Activated naive CD4-positive, alpha-beta T cell treated with anti-CD3 and anti-CD28 coated beads, Interleukin-2, amount 50 U/mL, for 24 hours (primary cell): ENCODE measurements around the gene DOCK2.

ENCODE experiments used
- H3K27ac Mint-ChIP-seq: one replicate; pipeline ENCODE4 v1.8.0; 2021; ENCODE audit warnings: mild to moderate bottlenecking, mixed read lengths
- H3K27me3 Mint-ChIP-seq: one replicate; pipeline ENCODE4 v1.8.0; 2021; ENCODE audit warnings: mixed read lengths
- H3K36me3 Mint-ChIP-seq: one replicate; pipeline ENCODE4 v1.8.0; 2021; ENCODE audit warnings: mixed read lengths
- H3K4me1 Mint-ChIP-seq: one replicate; pipeline ENCODE4 v1.8.0; 2021; ENCODE audit warnings: mixed read lengths
- H3K4me3 Mint-ChIP-seq: one replicate; pipeline ENCODE4 v1.8.0; 2021; ENCODE audit warnings: mild to moderate bottlenecking, mixed read lengths
- H3K9me3 Mint-ChIP-seq: one replicate; pipeline ENCODE4 v1.8.0; 2021; ENCODE audit warnings: mixed read lengths

The DOCK2 gene

GRCh38 chr5:169870211-169870610 is 233.1 kb downstream of the DOCK2 start:
- H3K4me3 Mint-ChIP-seq, result no peak overlapping the region
- no peaks in the 10 kb centered on the region for H3K27me3 Mint-ChIP-seq
- H3K36me3 Mint-ChIP-seq, result peaks cover 21% of the 10 kb centered on the region
- H3K27ac Mint-ChIP-seq, result no peak overlapping the region
- no peaks in the 10 kb centered on the region for H3K4me1 Mint-ChIP-seq
- no peaks in the 10 kb centered on the region for H3K9me3 Mint-ChIP-seq

- Mint-ChIP-seq H3K27ac (no peak overlapping the region), H3K4me1 (peaks cover 12% of the 10 kb centered on the region), H3K27me3 (no peaks in the 10 kb centered on the region), H3K36me3 (peaks cover 27% of the 10 kb centered on the region), H3K4me3 (no peak overlapping the region), H3K9me3 (no peaks in the 10 kb centered on the region)
These were observed 234.9 kb downstream of the DOCK2 start for GRCh38 chr5:169871826-169872490.

GRCh38 chr5:169873642-169874041 is 236.6 kb downstream of the DOCK2 start:
- Mint-ChIP-seq H3K27ac (no peak overlapping the region), H3K27me3 (no peaks in the 10 kb centered on the region), H3K4me1 (peaks cover 12% of the 10 kb centered on the region), H3K9me3 (no peaks in the 10 kb centered on the region), H3K4me3 (no peak overlapping the region), H3K36me3 (peaks cover 23% of the 10 kb centered on the region)

- H3K27me3 Mint-ChIP-seq, result no peaks in the 10 kb centered on the region
- no peak overlapping the region for H3K27ac Mint-ChIP-seq
- no peak overlapping the region for H3K4me3 Mint-ChIP-seq
- peaks cover 24% of the 10 kb centered on the region for H3K36me3 Mint-ChIP-seq
- no peaks in the 10 kb centered on the region for H3K9me3 Mint-ChIP-seq
- H3K4me1 Mint-ChIP-seq, result peaks cover 17% of the 10 kb centered on the region
These were observed 237.5 kb downstream of the DOCK2 start for GRCh38 chr5:169874621-169875020.

GRCh38 chr5:169875091-169875728 is 238.1 kb downstream of the DOCK2 start:
- H3K4me3 Mint-ChIP-seq, result no peak overlapping the region
- H3K27me3 Mint-ChIP-seq, result no peaks in the 10 kb centered on the region
- H3K36me3 Mint-ChIP-seq, result peaks cover 24% of the 10 kb centered on the region
- H3K27ac Mint-ChIP-seq, result no peak overlapping the region
- peaks cover 17% of the 10 kb centered on the region for H3K4me1 Mint-ChIP-seq
- no peaks in the 10 kb centered on the region for H3K9me3 Mint-ChIP-seq

GRCh38 chr5:169875731-169876130 is 238.7 kb downstream of the DOCK2 start:
- H3K4me3 Mint-ChIP-seq, result no peak overlapping the region
- no peaks in the 10 kb centered on the region for H3K27me3 Mint-ChIP-seq
- no peak overlapping the region for H3K27ac Mint-ChIP-seq
- no peaks in the 10 kb centered on the region for H3K9me3 Mint-ChIP-seq
- peaks cover 24% of the 10 kb centered on the region for H3K36me3 Mint-ChIP-seq
- H3K4me1 Mint-ChIP-seq, result peaks cover 17% of the 10 kb centered on the region

GRCh38 chr5:169876386-169876785 is 239.3 kb downstream of the DOCK2 start:
- no peak overlapping the region for H3K27ac Mint-ChIP-seq
- no peak overlapping the region for H3K4me3 Mint-ChIP-seq
- H3K4me1 Mint-ChIP-seq, result peaks cover 17% of the 10 kb centered on the region
- H3K36me3 Mint-ChIP-seq, result peaks cover 23% of the 10 kb centered on the region
- no peaks in the 10 kb centered on the region for H3K9me3 Mint-ChIP-seq
- no peaks in the 10 kb centered on the region for H3K27me3 Mint-ChIP-seq

- H3K27me3 Mint-ChIP-seq, result no peaks in the 10 kb centered on the region
- H3K27ac Mint-ChIP-seq, result no peak overlapping the region
- no peaks in the 10 kb centered on the region for H3K9me3 Mint-ChIP-seq
- H3K4me1 Mint-ChIP-seq, result peaks cover 21% of the 10 kb centered on the region
- H3K4me3 Mint-ChIP-seq, result no peak overlapping the region
- peaks cover 21% of the 10 kb centered on the region for H3K36me3 Mint-ChIP-seq
These were observed 243.1 kb downstream of the DOCK2 start for GRCh38 chr5:169880012-169880663.

- no peak overlapping the region for H3K4me3 Mint-ChIP-seq
- H3K36me3 Mint-ChIP-seq, result peaks cover 18% of the 10 kb centered on the region
- no peaks in the 10 kb centered on the region for H3K27me3 Mint-ChIP-seq
- H3K9me3 Mint-ChIP-seq, result no peaks in the 10 kb centered on the region
- peaks cover 25% of the 10 kb centered on the region for H3K4me1 Mint-ChIP-seq
- no peak overlapping the region for H3K27ac Mint-ChIP-seq
These were observed 243.7 kb downstream of the DOCK2 start for GRCh38 chr5:169880785-169881184.

GRCh38 chr5:169881702-169882303 is 244.7 kb downstream of the DOCK2 start:
- H3K4me3 Mint-ChIP-seq, result no peak overlapping the region
- peaks cover 15% of the 10 kb centered on the region for H3K4me1 Mint-ChIP-seq
- no peaks in the 10 kb centered on the region for H3K27me3 Mint-ChIP-seq
- peaks cover 15% of the 10 kb centered on the region for H3K36me3 Mint-ChIP-seq
- H3K9me3 Mint-ChIP-seq, result no peaks in the 10 kb centered on the region
- H3K27ac Mint-ChIP-seq, result no peak overlapping the region

- peaks cover 9% of the 10 kb centered on the region for H3K4me1 Mint-ChIP-seq
These were observed 249.0 kb downstream of the DOCK2 start for GRCh38 chr5:169886033-169886432.

GRCh38 chr5:169886677-169887076 is 249.6 kb downstream of the DOCK2 start:
- Mint-ChIP-seq H3K4me1 (peaks cover 9% of the 10 kb centered on the region), H3K27ac (no peak overlapping the region)

More at GRCh38 chr5:169886033-169886432, 249.0 kb downstream of the DOCK2 start:
- Mint-ChIP-seq H3K27ac (no peak overlapping the region), H3K36me3 (peaks cover 5% of the 10 kb centered on the region), H3K4me3 (no peak overlapping the region), H3K27me3 (no peaks in the 10 kb centered on the region), H3K9me3 (no peaks in the 10 kb centered on the region)

GRCh38 chr5:169889572-169889971 is 252.5 kb downstream of the DOCK2 start:
- H3K4me3 Mint-ChIP-seq, result no peak overlapping the region
- peaks cover 3% of the 10 kb centered on the region for H3K36me3 Mint-ChIP-seq
- H3K4me1 Mint-ChIP-seq, result peaks cover 9% of the 10 kb centered on the region
- H3K27me3 Mint-ChIP-seq, result no peaks in the 10 kb centered on the region
- H3K27ac Mint-ChIP-seq, result no peak overlapping the region
- H3K9me3 Mint-ChIP-seq, result no peaks in the 10 kb centered on the region

More at GRCh38 chr5:169886677-169887076, 249.6 kb downstream of the DOCK2 start:
- H3K27me3 Mint-ChIP-seq, result no peaks in the 10 kb centered on the region
- H3K36me3 Mint-ChIP-seq, result peaks cover 6% of the 10 kb centered on the region
- no peaks in the 10 kb centered on the region for H3K9me3 Mint-ChIP-seq
- no peak overlapping the region for H3K4me3 Mint-ChIP-seq

- H3K27ac Mint-ChIP-seq, result no peak overlapping the region
- H3K4me3 Mint-ChIP-seq, result no peak overlapping the region
- peaks cover 6% of the 10 kb centered on the region for H3K36me3 Mint-ChIP-seq
- no peaks in the 10 kb centered on the region for H3K27me3 Mint-ChIP-seq
- no peaks in the 10 kb centered on the region for H3K4me1 Mint-ChIP-seq
- H3K9me3 Mint-ChIP-seq, result no peaks in the 10 kb centered on the region
These were observed 255.9 kb downstream of the DOCK2 start for GRCh38 chr5:169893010-169893409.

- Mint-ChIP-seq H3K9me3 (no peaks in the 10 kb centered on the region), H3K36me3 (peaks cover 9% of the 10 kb centered on the region), H3K27ac (no peak overlapping the region)
These were observed 256.5 kb downstream of the DOCK2 start for GRCh38 chr5:169893571-169893970.

GRCh38 chr5:169895926-169896325 is 258.9 kb downstream of the DOCK2 start:
- Mint-ChIP-seq H3K4me1 (peaks cover 11% of the 10 kb centered on the region), H3K4me3 (no peak overlapping the region), H3K27me3 (no peaks in the 10 kb centered on the region), H3K9me3 (no peaks in the 10 kb centered on the region), H3K36me3 (peaks cover 18% of the 10 kb centered on the region), H3K27ac (no peak overlapping the region)

More at GRCh38 chr5:169893571-169893970, 256.5 kb downstream of the DOCK2 start:
- no peaks in the 10 kb centered on the region for H3K27me3 Mint-ChIP-seq
- no peak overlapping the region for H3K4me3 Mint-ChIP-seq
- H3K4me1 Mint-ChIP-seq, result peaks cover 2% of the 10 kb centered on the region
